ENCODE results near the gene TM2D3.

GRCh38 chr15:101637919-101638318 is 14.3 kb downstream of the TM2D3 start:
- no peak for TF ChIP-seq CTCF (IDR thresholded peaks at IDR 0.05 in 8 of 11, conservative IDR thresholded peaks at IDR 0.05 in 3 of 11)
- TF ChIP-seq POLR2A (IDR thresholded peaks at IDR 0.05), result no peak
- TF ChIP-seq POLR2AphosphoS5 (IDR thresholded peaks at IDR 0.05), result no peak

Measured in spleen (tissue), 7 donors.